Gastroesophageal sphincter (tissue), 3 donors: ENCODE data around the gene CNTNAP5.

Experiments used
- CTCF ChIP-seq, 4 experiments: fragments of 200-600 bp in 2 of 4; fragments of 450-650 bp in 2 of 4; sonication (generic) in 1 of 4; IDR thresholded peaks; one replicate each; pipeline ENCODE4 v1.5.1; 2017 to 2019; ENCODE audit warnings: antibody characterized with exemption in 4 of 4, mild to moderate bottlenecking in 2 of 4, moderate library complexity in 2 of 4
- EP300 ChIP-seq: sonication (generic); formaldehyde crosslinking; IDR thresholded peaks from one replicate; pipeline ENCODE4 v1.6.1; 2017; ENCODE audit warnings: antibody characterized with exemption, mild to moderate bottlenecking
- POLR2AphosphoS5 ChIP-seq: sonication (generic); formaldehyde crosslinking; IDR thresholded peaks from one replicate; pipeline ENCODE4 v1.6.1; 2017; ENCODE audit warnings: antibody characterized with exemption

GRCh38 chr2:124571836-124572235 is 546.7 kb downstream of the CNTNAP5 start:
- TF ChIP-seq POLR2AphosphoS5 (no peak), EP300 (no peak), CTCF (IDR thresholded peaks at IDR 0.05) (no peak)
